ENCODE measurements around the gene SPDYE4.

The SPDYE4 gene

GRCh38 chr17:8782176-8782575 is 23.8 kb upstream of the SPDYE4 start:
- DNase-seq, result no peak

- no peak for DNase-seq
These were observed 23.4 kb upstream of the SPDYE4 start for GRCh38 chr17:8781776-8782175.

- no peak for DNase-seq
These were observed 18.5 kb upstream of the SPDYE4 start for GRCh38 chr17:8776881-8777280.

DNA sequence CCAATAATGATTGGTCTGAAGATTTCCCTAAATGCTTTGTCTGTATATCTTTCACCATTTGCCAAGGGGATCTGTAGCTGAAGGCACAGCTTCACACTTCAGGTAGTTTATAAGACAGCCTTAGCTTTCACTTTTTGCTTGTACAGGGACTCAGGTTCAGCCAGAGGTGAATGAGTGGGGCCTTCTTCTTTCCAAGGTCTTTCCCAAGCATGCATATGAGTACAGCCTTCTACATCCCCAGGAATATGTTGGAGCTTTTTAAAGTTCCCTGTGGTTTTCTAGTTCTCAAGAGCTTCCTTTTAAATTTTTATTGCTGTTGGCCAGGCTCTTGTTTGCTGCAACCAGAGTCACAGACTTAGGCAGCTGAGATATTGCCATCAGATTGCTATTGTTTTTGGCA is 17.9 kb upstream of the SPDYE4 start:
- no peak for DNase-seq

- DNase-seq, result no peak
These were observed 8.4 kb upstream of the SPDYE4 start for GRCh38 chr17:8766731-8767130.

DNA sequence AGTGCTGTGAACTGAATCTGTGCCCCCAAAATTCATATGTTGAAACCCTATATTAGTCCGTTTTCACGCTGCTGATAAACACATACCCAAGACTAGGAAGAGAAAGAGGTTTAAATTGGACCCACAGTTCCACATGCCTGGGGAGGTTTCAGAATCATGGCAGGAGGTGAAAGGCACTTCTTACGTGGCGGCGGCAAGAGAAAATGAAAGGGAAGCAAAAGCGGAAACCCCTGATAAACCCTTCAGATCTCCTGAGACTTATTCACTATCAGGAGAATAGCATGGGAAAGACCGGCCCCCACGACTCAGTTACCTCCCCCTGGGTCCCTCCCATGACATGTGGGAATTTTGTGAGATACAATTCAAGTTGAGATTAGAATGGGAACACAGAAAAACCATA is 3.7 kb upstream of the SPDYE4 start:
- no peak for DNase-seq

DNA sequence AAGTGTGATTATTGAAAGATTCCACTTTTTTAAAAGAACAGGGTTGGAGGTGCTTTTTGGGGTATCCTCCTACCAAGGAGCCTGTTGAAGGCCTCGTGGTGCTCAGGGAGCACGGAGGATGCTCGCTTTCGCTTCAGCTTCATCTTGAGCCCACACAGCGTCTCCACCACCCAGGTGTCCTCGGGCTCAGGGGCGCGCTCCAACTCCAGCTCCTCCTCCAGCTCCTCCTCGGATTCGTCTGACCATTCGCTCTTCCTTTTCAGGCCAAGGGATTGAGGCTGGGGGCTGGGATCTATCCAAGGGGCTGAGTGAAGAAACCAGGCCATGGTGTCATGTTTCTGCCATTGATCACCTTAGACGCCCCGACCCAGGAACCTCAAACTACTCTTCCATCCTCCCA is 1.2 kb downstream of the SPDYE4 start:
- no peak for DNase-seq

DNA sequence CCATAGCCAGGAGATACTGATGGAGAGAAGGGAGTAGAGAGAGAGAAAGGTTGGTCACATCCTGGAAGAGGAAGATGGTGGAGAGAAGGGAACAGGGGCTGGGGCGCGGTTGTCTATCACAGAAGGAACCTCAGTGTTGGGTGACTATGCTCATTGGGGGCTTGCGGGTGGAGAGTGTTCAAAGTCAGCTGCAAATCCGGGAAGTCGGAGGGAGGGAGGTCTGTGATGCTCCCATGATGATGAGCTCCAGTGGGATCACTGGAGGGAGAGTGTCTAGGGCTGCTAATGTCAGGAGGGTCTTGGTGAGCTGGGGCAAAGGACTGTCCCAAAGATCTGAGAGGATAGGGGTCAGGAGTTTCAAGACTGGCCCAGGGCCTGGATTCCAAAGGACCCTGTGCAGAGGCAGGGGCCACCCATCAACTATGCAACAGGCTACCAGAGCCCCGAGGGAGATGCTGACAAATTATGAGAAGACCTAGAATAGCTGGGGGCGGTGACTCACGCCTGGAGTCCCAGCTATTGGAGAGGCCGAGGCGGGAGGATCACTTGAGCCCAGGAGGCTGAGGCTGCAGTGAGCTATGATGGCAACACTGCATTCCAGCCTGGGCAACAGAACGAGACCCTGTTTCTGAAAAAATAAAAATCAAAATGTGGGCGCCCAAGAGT is 2.6 kb downstream of the SPDYE4 start:
- DNase-seq, result no peak

GRCh38 chr17:8754890-8755289 is 3.5 kb downstream of the SPDYE4 start:
- no peak for DNase-seq

- no peak for DNase-seq
These were observed 4.3 kb downstream of the SPDYE4 start for GRCh38 chr17:8753976-8754440.

DNA sequence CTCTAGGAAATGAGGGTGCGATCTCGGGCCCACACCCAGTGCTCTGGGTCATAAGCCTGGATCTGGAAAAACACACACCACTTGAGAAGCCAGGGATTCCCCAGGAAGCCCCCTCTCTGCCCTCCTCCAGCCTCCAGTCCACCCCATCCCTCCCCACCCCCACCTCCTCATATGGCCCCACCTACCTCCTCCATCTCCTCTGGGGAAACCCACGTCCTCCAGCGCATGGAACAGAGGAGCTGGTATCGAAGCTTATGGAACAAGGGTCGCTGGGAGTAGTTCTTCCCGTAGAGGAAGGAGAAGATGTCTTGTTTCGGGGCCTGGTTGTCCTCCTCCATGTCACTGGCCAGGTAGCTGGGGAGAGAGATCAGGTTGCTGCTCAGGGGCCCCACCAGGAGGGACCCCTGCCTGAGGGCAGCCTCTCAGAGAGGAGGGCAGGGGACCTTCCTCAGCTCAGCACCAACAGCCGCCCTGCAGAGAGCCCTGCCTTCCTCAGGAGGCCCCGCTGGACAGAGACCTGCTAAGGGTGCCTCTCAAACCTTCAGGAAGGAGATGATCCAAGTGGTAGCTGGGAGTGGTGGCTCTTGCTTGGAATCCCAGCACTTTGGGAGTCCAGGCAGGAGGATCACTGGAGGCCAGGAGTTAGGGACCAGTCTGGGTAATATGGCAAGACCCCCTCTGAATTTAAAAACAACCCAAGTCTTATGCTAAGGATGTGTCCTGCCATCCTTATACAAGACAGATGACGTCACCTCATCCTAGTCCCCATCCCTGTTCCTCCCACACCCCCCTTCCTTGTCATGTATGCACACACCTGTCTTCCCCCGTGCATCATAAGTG is 5.0 kb downstream of the SPDYE4 start:
- DNase-seq, result no peak

DNA sequence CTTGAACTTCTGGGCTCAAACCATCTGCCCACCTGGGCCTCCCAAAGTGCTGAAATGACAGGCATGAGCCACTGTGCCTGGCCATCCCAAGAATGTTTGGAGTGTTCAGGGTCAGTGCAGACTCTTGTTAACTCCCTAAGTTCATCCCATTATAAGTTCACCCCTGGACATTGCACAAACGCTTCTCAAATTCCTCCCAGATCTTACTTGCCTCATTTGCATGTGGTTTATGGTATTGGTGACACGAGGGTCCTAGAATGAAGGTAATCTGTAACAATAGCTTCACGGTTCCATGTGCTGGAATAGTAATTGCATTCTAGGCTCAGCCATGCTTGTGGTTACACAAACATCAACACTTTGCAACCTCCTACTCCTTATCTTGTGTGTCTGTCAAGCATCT is 8.7 kb downstream of the SPDYE4 start:
- DNase-seq, result no peak

GRCh38 chr17:8747742-8748141 is 10.6 kb downstream of the SPDYE4 start:
- DNase-seq, result no peak

DNA sequence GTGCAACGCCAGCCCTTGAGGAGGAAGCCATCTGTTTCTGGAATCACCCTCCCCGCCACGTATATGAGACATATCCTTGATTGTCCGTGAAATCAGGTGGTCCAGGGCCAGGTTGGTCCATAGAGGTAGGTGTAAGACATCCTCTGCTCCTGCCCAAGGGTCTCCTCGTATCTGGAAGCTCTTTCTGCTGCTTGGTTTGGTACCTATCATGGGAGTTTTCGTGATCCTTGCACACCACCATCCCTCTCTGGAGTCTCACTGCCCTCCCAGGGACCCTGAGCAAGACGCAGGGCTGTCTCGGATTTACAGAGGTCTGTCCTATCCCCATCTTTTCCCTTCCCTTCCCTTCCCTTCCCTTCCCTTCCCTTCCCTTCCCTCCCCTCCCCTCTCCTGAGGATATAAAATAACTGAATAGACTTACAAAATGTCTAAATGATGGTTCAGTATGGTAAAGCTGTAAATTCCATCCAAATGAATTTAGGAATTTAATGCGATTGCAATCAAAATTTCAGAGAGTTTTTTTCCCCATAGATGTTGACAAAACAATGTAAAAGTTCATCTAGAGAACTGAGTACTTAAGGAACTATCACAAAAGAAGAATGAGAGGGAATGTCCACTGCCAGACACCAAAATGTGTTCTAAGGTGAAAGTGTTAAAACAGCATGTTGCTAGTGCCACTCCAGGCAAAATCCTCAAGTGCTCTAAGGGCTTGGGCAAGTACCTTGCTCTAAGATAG is 11.7 kb downstream of the SPDYE4 start:
- no peak for DNase-seq

DNA sequence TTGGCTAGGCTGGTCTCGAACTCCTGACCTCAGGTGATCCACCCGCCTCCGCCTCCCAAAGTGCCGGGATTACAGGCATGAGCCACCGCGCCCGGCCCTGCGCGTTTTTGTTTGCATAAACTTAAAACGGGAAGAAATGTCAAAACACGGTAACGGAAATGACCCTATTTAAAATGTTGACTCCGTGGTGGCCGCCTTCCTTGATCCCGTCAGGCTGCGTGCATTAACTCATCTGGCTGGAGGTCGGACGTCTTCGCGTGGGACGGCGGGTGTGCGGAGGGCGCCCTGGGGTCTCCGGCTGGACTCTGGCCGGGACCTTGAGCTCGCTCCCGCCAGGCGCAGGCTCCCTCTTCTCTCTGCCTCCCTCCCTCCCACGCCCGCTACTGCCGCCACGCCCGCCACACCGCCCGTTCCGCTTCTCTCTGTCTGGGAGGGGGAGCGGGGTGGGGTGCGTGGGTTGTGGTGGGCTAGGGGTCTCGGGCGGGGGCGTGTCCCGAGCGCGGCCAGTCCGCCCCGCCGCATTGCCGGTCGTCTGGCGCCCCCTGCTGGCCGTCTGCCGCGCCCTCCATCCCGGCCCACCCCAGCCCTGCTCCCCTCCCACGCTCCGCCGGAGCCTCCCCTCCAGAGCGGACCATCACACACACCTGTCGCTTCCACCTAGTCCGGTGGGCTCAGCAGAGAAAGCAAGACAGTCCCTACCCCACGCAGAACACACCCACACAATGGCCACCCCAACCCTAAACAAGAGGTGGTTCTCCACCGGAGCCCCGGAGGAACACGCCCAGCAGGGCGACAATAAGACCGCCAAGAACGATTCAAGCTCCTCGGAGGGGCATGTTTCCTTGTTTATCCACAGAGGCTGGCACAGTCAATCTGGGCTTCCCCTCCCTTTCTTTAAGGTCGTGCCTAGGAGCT is 12.5 kb downstream of the SPDYE4 start:
- peak; percentile 55 to 67 for DNase-seq

GRCh38 chr17:8744086-8744785 is 14.1 kb downstream of the SPDYE4 start:
- no peak for DNase-seq

DNA sequence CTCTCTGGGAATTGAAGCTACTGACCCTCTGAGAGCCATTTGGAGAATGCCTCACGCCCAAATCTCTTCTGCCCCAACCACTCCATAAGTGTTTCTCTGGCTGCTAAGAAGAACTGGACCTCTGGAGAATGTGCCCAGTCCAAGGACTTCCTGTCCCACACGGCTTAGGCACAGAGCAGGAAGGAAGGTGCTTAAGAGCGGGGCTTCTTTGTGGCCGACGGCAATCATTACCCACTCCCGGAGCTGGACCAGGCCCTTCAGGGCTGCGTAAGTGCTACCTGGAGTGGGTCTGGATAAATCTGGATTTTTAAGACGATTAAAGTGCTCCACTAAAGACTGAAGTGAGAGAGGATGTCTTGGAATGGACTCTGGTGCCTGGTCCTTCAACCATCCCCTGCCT is 15.5 kb downstream of the SPDYE4 start:
- no peak for DNase-seq

GRCh38 chr17:8742274-8742673 is 16.1 kb downstream of the SPDYE4 start:
- DNase-seq, result no peak

- no peak for DNase-seq
These were observed 16.6 kb downstream of the SPDYE4 start for GRCh38 chr17:8741771-8742170.

- no peak for DNase-seq
These were observed 17.0 kb downstream of the SPDYE4 start for GRCh38 chr17:8741366-8741765.

GRCh38 chr17:8740486-8740885 is 17.9 kb downstream of the SPDYE4 start:
- DNase-seq, result peak in 1 of 2 donors; percentile 44

- DNase-seq, result no peak
These were observed 19.2 kb downstream of the SPDYE4 start for GRCh38 chr17:8739097-8739496.

Measured in bone marrow (tissue), 2 donors.